ENCODE measurements around the gene MAPK8.

Gene MAPK8

DNA sequence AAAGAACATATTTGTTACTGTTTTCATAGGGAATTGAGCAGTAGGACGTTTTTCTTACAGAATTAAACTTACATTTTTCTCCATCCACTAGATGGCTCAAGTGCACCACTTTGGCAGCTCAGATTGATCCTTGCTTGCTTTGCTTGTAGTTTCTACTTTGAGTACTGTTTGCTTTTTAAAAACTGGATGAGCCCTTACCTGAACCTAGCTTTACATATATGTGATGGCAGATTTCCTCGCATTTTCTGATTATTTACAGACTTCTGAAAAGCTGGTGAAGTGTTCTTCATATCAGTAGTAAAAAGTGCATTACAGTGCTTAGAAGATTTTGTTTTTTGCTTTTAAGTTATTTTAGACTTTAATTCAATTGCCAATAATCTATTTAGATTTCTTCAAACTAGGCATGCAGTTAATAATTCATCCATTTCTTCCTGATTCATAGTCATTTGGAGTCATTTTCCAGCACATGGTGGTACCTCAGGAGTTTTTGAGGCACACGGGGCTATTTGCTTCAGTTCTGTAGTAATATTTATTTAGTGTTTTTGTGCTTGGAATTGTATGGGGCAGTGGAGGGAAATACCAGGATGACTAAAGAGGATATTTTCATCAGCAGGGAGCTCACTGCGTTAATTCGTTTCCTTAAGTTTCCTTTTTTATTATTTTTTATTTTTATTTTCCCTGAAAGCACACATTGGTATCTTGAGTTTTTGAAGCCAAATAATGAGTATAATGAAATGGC lies 57.3 kb downstream of the MAPK8 start:
- no peak overlapping the region for H3K27ac Mint-ChIP-seq
- no peaks in the 10 kb centered on the region for H3K9me3 Mint-ChIP-seq
- H3K4me3 Mint-ChIP-seq, result no peak overlapping the region
- no peaks in the 10 kb centered on the region for H3K36me3 Mint-ChIP-seq (ENCODE audit: low read depth)
- H3K27me3 Mint-ChIP-seq, result no peaks in the 10 kb centered on the region
- H3K4me1 Mint-ChIP-seq (ENCODE audit: low read depth), result peaks cover 24% of the 10 kb centered on the region
- intact Hi-C loops (cut with micrococcal nuclease), result loop anchor here (2.0 to 10.0 kb wide), 4 partner anchors 143 to 341 kb away; no protein-coding TSS in a partner anchor

DNA sequence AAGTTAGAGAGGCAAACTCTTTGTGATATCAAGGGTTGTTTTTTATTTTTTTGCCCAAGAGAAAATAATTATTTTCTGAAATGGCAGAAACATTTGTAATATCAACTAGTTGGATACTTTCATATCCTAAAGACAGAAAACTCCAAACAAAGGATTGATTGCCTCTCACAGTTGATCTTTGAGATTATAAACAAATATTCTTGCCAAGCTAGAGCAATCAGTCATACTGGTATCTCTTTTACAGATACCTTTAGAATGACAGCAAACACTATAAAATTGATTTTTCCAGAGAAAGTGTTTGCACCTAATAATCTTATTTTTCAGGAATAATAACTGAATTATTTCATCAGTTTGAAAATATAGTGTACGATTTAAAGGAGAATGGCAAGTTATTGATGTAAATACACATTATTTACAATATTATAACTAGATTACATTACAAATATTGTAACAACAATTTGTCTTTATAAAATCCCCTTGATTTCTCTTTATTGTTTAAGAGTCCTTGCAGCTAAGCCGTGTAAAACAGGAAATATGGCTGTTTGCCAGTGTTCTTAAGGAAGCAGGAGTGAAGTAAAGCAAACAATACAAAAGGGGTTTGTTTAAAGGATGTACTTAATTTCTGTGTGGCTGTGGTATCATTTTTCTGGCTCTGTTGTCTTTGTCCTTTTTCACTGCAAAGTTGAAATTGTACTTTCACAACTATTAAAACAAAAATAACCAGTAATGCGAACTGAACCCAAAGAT lies 58.4 kb downstream of the MAPK8 start:
- H3K36me3 Mint-ChIP-seq (ENCODE audit: low read depth), result no peaks in the 10 kb centered on the region
- no peak overlapping the region for H3K4me3 Mint-ChIP-seq
- no peaks in the 10 kb centered on the region for H3K9me3 Mint-ChIP-seq
- intact Hi-C loops (cut with micrococcal nuclease), result loop anchor here (2.0 to 10.0 kb wide), 4 partner anchors 142 to 340 kb away; no protein-coding TSS in a partner anchor
- no peak overlapping the region for H3K27ac Mint-ChIP-seq
- H3K27me3 Mint-ChIP-seq, result no peaks in the 10 kb centered on the region
- H3K4me1 Mint-ChIP-seq (ENCODE audit: low read depth), result peaks cover 24% of the 10 kb centered on the region

DNA sequence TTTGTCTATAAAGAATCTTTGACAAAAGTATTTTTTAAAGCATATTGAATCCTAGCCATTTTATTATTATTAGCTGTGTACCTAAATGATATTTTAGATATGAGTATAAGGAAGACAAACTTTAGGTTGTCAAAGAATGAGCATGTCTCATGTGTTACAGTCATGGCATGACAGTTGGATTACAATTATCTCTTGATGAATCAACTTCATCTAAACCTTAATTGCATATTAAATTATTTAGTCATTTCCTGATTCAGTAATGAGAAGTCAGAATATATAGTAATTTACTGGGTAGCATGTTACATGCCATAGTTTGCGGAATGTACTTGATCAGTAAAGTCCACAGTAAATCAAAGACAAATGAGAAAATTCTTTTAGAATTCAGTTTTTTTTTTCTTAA lies 59.2 kb downstream of the MAPK8 start:
- no peaks in the 10 kb centered on the region for H3K36me3 Mint-ChIP-seq (ENCODE audit: low read depth)
- no peaks in the 10 kb centered on the region for H3K27me3 Mint-ChIP-seq
- intact Hi-C loops (cut with micrococcal nuclease), result loop anchor here (2.0 to 10.0 kb wide), 2 partner anchors 141 to 339 kb away; no protein-coding TSS in a partner anchor
- no peak overlapping the region for H3K4me3 Mint-ChIP-seq
- H3K4me1 Mint-ChIP-seq (ENCODE audit: low read depth), result peaks cover 24% of the 10 kb centered on the region
- no peak overlapping the region for H3K27ac Mint-ChIP-seq
- no peaks in the 10 kb centered on the region for H3K9me3 Mint-ChIP-seq

DNA sequence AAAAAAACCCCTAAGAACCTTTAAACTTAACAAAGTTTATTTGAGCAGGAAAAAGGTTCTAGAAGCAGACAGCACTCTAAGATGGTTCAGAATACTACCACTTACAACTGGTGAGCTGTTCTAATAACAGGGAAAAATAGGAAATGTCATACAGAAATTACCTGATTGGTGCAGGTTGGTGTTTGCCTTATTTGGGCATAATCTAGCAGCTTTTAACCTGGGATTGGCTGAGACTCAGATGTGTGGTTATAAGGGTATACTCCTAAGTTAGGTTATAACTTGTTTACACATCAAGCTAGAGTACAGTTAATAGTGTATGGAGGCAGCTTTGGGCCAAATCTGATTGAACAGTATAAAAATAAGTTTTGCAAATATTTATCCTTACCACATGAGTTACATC lies 59.8 kb downstream of the MAPK8 start:
- Mint-ChIP-seq H3K36me3 (ENCODE audit: low read depth) (no peaks in the 10 kb centered on the region), H3K9me3 (no peaks in the 10 kb centered on the region), H3K4me1 (ENCODE audit: low read depth) (peaks cover 24% of the 10 kb centered on the region), H3K4me3 (no peak overlapping the region), H3K27ac (no peak overlapping the region), H3K27me3 (no peaks in the 10 kb centered on the region)
- intact Hi-C loops (cut with micrococcal nuclease), result loop anchor here (10.0 kb wide), 1 partner anchor 339 kb away; no protein-coding TSS in a partner anchor

DNA sequence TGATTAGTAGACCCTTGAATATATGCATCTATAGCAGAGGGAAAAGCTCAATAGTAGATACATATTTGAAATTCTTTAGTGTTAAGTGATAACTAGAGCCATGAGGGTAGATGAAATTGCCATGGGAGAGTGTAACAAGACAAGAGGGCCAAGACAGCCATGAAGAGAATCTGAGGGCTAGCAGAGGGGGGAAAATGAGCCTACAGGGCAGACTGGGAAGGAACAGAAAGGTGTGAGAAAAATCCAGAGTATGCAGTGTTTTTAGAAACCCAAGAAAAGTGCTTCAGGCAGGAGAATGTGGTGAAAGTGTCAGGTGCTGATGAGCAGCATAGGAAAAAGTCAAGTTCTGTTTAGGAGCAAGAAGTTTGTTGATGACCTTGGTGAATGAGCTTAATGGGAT lies 63.0 kb downstream of the MAPK8 start:
- Mint-ChIP-seq H3K27ac (no peak overlapping the region), H3K4me1 (ENCODE audit: low read depth) (peaks cover 13% of the 10 kb centered on the region), H3K9me3 (peaks cover 13% of the 10 kb centered on the region), H3K36me3 (ENCODE audit: low read depth) (peaks cover 7% of the 10 kb centered on the region), H3K4me3 (no peak overlapping the region), H3K27me3 (no peaks in the 10 kb centered on the region)
- intact Hi-C loops (cut with micrococcal nuclease), result loop anchor here (10.0 kb wide), 1 partner anchor 335 kb away; no protein-coding TSS in a partner anchor

DNA sequence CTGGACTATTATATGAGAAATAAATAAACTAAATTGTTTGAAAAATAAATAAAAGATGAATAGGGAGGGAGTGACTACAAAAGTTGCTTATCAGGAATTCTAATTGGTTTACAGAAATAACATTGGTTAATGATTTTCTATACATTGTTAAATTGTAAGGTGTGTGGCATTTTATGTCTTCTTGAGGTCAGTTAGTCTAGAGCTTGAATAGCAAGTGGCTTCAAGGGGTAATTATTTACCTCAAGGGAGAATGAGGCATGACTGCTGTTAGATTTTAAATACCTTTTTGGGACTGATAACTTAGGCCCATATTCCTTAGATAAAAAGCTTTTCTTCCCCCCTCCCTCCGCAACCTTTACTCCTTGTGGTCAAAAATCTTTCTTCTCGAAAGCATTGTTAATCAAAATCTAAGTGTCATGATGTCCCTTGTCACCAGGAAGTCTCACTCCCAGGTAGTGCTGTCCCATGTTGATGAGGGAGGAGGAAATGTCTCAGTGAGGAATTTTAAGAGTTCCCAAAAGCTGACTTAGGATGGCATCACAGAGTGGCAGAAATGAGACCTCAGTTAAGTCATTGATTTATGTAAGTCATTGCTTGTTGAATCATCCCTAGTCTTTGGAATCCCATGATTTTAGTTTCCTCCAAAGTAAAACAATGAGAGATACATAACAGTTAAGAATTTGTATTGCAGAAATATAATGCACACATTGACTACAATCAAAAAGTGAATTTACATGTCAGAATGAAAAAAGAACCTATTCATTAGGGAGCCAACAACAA lies 71.5 kb downstream of the MAPK8 start:
- Mint-ChIP-seq H3K27me3 (no peaks in the 10 kb centered on the region), H3K36me3 (ENCODE audit: low read depth) (peaks cover 6% of the 10 kb centered on the region), H3K4me1 (ENCODE audit: low read depth) (no peaks in the 10 kb centered on the region), H3K9me3 (peaks cover 22% of the 10 kb centered on the region), H3K4me3 (no peak overlapping the region), H3K27ac (no peak overlapping the region)
- intact Hi-C loops (cut with micrococcal nuclease), result no loop called here

DNA sequence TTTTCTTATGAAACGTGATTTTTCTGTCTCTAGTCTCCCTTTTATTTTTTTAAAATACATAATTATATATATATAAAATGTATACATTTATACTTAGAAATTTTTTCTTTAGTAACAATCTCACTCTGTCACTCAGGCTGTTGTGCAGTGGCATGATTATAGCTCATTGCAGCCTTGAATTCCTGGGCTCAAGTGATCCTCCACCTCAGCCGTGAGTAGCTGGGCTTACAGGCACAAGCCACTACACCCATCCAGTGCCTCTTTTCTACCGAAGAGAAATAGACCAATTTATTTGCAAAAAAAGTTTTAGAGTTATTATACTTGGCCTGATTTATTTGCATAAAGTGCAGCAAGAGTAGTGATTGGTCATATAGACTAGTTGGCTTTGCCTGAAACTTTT lies 72.2 kb downstream of the MAPK8 start:
- Mint-ChIP-seq H3K9me3 (peaks cover 17% of the 10 kb centered on the region), H3K27me3 (no peaks in the 10 kb centered on the region), H3K4me1 (ENCODE audit: low read depth) (no peaks in the 10 kb centered on the region), H3K27ac (no peak overlapping the region), H3K4me3 (no peak overlapping the region), H3K36me3 (ENCODE audit: low read depth) (peaks cover 6% of the 10 kb centered on the region)
- intact Hi-C loops (cut with micrococcal nuclease), result no loop called here

DNA sequence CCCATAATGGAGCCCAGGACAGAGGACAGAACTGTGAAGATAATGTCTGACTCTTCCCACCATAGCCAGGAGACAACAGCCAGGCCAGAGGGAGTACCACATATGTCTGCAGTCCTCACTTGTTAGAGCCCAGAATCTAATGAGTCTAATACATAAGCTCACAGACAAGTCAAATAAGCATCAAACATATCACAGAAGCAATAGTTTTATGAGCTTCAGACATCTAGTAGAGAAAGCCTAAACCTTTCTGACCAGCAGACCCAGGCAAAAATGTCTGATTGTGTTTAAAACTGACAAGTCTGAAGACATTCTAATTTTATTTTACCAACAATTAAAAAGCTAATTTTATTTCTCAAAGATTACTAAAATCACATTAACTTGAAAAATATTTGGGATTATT lies 75.5 kb downstream of the MAPK8 start:
- no peaks in the 10 kb centered on the region for H3K4me1 Mint-ChIP-seq (ENCODE audit: low read depth)

DNA sequence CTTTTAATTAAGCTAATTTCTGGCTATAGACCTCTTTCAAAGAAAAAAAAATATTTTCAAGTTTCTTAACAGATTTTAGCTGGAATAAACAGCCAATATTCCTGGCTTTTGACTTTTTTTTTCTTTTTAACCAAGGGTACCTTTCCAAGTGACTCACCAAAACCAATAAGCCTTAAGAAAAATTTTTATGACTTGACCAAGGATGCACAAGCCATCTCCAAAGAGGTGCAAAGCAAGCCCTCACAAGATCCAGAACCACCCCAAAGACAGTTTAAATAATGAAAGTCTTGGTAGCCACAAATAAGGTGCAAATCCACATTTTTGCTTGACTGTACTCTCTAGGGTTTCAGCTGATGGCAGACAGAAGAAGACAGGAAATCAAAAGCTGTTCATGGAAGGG lies 76.5 kb downstream of the MAPK8 start:
- H3K4me1 Mint-ChIP-seq (ENCODE audit: low read depth), result no peaks in the 10 kb centered on the region

More for the DNA sequence above, 75.5 kb downstream of the MAPK8 start:
- peaks cover 6% of the 10 kb centered on the region for H3K36me3 Mint-ChIP-seq (ENCODE audit: low read depth)
- no peak overlapping the region for H3K27ac Mint-ChIP-seq
- intact Hi-C loops (cut with micrococcal nuclease), result no loop called here
- no peaks in the 10 kb centered on the region for H3K27me3 Mint-ChIP-seq
- H3K4me3 Mint-ChIP-seq, result no peak overlapping the region
- H3K9me3 Mint-ChIP-seq, result no peaks in the 10 kb centered on the region

DNA sequence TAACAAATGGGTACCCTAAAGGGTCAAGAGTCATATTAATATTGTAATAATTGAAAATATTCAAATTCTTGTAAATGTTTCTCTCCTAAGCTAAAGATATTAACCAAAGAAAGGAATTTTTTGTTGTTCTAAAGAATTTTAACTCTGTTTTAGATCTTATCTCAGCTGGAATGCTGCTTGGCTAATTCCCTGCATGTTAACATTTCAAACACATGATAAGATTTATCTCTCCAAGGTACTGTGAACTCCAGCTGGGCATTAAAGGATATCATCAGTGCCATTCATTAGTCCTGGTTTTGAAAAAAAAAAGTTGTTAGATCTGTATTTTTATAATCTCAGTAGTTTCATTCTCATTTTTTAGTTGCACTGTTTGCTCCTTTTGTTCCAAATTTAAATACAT lies 76.9 kb downstream of the MAPK8 start:
- H3K27ac Mint-ChIP-seq, result no peak overlapping the region

More for the DNA sequence above, 76.5 kb downstream of the MAPK8 start:
- Mint-ChIP-seq H3K27me3 (no peaks in the 10 kb centered on the region), H3K4me3 (no peak overlapping the region), H3K27ac (no peak overlapping the region), H3K9me3 (no peaks in the 10 kb centered on the region), H3K36me3 (ENCODE audit: low read depth) (peaks cover 6% of the 10 kb centered on the region)
- intact Hi-C loops (cut with micrococcal nuclease), result no loop called here

DNA sequence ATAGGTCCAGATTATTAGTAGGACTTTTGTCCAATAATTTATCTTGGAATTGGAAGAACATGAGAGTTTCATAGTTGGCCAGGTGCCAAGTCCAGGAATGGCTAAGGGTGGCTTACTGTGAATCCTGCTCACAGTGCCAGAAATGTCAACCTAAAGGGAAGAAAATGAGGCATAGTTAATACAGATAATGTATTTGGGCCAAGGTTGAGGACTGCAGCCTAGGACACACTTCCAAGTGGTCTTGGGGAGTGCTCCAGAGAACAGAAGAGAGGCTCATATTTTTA lies 78.2 kb downstream of the MAPK8 start:
- H3K4me1 Mint-ChIP-seq (ENCODE audit: low read depth), result peaks cover 3% of the 10 kb centered on the region
- H3K4me3 Mint-ChIP-seq, result no peak overlapping the region
- intact Hi-C loops (cut with micrococcal nuclease), result no loop called here
- no peak overlapping the region for H3K27ac Mint-ChIP-seq
- H3K9me3 Mint-ChIP-seq, result no peaks in the 10 kb centered on the region
- peaks cover 6% of the 10 kb centered on the region for H3K36me3 Mint-ChIP-seq (ENCODE audit: low read depth)
- no peaks in the 10 kb centered on the region for H3K27me3 Mint-ChIP-seq

More for the DNA sequence above, 76.9 kb downstream of the MAPK8 start:
- H3K4me1 Mint-ChIP-seq (ENCODE audit: low read depth), result no peaks in the 10 kb centered on the region
- intact Hi-C loops (cut with micrococcal nuclease), result no loop called here
- H3K36me3 Mint-ChIP-seq (ENCODE audit: low read depth), result peaks cover 6% of the 10 kb centered on the region
- no peak overlapping the region for H3K4me3 Mint-ChIP-seq
- no peaks in the 10 kb centered on the region for H3K9me3 Mint-ChIP-seq
- H3K27me3 Mint-ChIP-seq, result no peaks in the 10 kb centered on the region

DNA sequence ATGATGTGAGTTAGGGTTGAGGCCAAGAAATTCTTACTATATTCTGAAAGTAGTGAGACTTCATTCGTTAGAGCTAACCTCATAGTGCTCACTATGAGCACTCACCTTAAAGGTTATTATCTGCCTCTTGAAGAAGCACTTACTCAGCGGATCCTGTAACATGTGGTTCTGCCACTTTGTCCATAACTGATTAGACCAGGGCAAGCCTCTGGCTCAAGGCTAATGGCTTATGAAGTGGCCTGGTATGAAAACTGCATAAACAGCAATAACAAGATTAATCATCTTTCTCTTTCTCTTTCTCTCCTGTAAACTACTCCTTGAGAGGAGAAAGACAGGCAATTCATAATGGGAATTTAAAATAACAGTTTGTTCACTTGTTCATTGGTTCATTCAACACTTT lies 82.8 kb downstream of the MAPK8 start:
- Mint-ChIP-seq H3K9me3 (no peaks in the 10 kb centered on the region), H3K36me3 (ENCODE audit: low read depth) (no peaks in the 10 kb centered on the region), H3K27ac (no peak overlapping the region), H3K27me3 (no peaks in the 10 kb centered on the region), H3K4me1 (ENCODE audit: low read depth) (peaks cover 18% of the 10 kb centered on the region), H3K4me3 (no peak overlapping the region)
- intact Hi-C loops (cut with micrococcal nuclease), result no loop called here

DNA sequence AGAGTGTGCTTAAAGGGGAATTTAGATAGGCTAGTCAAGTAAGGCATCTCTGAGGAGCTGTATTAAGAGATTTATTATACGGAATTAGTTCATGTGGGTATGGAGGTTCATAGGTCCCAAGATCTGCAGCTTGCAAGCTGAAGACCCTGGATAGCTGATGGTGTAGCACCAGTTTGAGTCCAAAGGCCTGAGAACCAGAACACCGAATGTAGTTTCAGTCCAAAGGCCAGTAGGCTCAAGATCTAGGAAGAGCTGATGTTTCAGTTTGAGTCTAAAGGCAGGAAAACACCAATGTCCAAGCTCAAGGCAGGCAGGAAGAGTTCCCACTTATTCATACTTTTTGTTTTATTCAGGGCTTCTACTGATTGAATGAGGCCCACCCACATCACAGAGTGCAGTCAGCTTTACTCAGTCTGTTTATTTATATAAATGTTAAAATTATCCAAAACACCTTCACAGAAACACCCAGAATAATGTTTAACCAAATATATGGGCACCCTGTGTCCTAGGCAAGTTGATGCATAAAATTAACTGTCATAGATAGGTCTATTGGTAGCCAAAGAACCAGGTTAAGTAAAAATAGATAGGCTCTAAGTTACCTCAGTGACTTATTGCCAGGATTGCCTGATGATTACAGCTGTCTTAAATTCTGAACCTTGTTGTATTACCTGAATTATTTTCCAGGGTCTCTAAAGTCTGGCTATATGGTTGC lies 83.5 kb downstream of the MAPK8 start:
- Mint-ChIP-seq H3K27ac (no peak overlapping the region), H3K4me1 (ENCODE audit: low read depth) (peaks cover 18% of the 10 kb centered on the region), H3K9me3 (no peaks in the 10 kb centered on the region), H3K4me3 (no peak overlapping the region), H3K36me3 (ENCODE audit: low read depth) (no peaks in the 10 kb centered on the region), H3K27me3 (no peaks in the 10 kb centered on the region)
- intact Hi-C loops (cut with micrococcal nuclease), result no loop called here

Data from dendritic cell treated with granulocyte-macrophage colony-stimulating factor and Interleukin-4, amounts not matched to agents 40 ng/mL and 50 ng/mL, for 4 days (primary cell).